ENCODE measurements around the gene AGAP1. TPM values are rescaled to one million over a fixed set of nuclear protein-coding genes. Genes with fewer than 3 reads are reported as not detected.

AGAP1 gene
- total and polyA plus RNA-seq, 2 donors (not counting 3 experiments of a cell fraction or from before 2014, with no cell fraction given): 10.2 to 20.9 TPM

DNA sequence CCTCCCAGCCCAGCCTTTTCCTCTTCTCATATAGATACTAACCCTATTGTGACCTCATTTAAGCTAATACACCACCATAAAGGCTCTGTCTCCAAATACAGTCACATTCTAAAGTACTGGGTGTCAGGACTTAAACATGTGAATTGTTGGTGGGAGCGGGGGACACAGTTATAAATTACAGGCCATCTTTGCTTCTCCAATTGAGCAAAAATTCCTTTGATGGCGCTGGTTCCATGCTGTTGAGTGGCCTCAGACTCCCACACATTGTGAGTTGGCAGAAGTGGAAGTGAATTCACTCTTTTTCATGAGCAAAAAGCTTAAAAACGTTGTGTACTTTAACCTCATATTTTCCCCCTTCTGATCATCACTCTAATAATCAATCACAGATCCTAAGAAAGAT lies 628.4 kb downstream of the AGAP1 start:
- intact Hi-C loops (cut with micrococcal nuclease) (no loop called here), dilution Hi-C loops (cut with MboI; ENCODE audit: extremely low pct_ligation_motif_present, low sequenced_read_pairs) (no loop called here)
- ChIA-PET POLR2A (no interaction called here), CTCF (no interaction called here)
- no peak overlapping the region for H3K27ac ChIP-seq (ENCODE audit: insufficient read depth, low read depth, low read length)
- FAIRE-seq (no peak), DNase-seq (ENCODE audit: low read depth, low spot score) (no peak)
- no peaks in the 10 kb centered on the region for H3K9me1 ChIP-seq (replicated peaks; ENCODE audit: control insufficient read depth, extremely low read depth, insufficient read depth, low read length)
- no peaks in the 10 kb centered on the region for H3K9me3 ChIP-seq (replicated peaks; ENCODE audit: control insufficient read depth, insufficient read depth, low read length)
- no peaks in the 10 kb centered on the region for H3K27me3 ChIP-seq (ENCODE audit: control insufficient read depth in 2 of 2, insufficient read depth in 2 of 2, low read length in 2 of 2)
- no peak overlapping the region for H2AFZ ChIP-seq (ENCODE audit: low read depth, low read length)
- no peak overlapping the region for H3K4me2 ChIP-seq (ENCODE audit: insufficient read depth, low read length)
- no peaks in the 10 kb centered on the region for H3K36me3 ChIP-seq (ENCODE audit: control insufficient read depth in 2 of 2, extremely low read depth in 1 of 2, insufficient read depth in 2 of 2, low read length in 2 of 2)
- no peaks in the 10 kb centered on the region for H3K79me2 ChIP-seq (ENCODE audit: control insufficient read depth, insufficient read depth, low read length)
- no peak for TF ChIP-seq FOS (IDR thresholded peaks at IDR 0.05; ENCODE audit: borderline replicate concordance, insufficient read depth, low read length)
- no peak for TF ChIP-seq POLR2A (IDR thresholded peaks at IDR 0.05; ENCODE audit: low read depth, low read length)
- TF ChIP-seq JUN (IDR thresholded peaks at IDR 0.05; ENCODE audit: borderline replicate concordance, insufficient read depth, insufficient read length, low read depth): no peak
- TF ChIP-seq GATA2 (IDR thresholded peaks at IDR 0.05; ENCODE audit: insufficient read depth, insufficient read length, low read depth, low read length): no peak
- no peak for TF ChIP-seq MYC (IDR thresholded peaks at IDR 0.05; ENCODE audit: low read depth, low read length)
- TF ChIP-seq EZH2 (IDR thresholded peaks at IDR 0.05; ENCODE audit: borderline replicate concordance, low read depth, low read length, severe bottlenecking): no peak
- TF ChIP-seq, protein P1, sequence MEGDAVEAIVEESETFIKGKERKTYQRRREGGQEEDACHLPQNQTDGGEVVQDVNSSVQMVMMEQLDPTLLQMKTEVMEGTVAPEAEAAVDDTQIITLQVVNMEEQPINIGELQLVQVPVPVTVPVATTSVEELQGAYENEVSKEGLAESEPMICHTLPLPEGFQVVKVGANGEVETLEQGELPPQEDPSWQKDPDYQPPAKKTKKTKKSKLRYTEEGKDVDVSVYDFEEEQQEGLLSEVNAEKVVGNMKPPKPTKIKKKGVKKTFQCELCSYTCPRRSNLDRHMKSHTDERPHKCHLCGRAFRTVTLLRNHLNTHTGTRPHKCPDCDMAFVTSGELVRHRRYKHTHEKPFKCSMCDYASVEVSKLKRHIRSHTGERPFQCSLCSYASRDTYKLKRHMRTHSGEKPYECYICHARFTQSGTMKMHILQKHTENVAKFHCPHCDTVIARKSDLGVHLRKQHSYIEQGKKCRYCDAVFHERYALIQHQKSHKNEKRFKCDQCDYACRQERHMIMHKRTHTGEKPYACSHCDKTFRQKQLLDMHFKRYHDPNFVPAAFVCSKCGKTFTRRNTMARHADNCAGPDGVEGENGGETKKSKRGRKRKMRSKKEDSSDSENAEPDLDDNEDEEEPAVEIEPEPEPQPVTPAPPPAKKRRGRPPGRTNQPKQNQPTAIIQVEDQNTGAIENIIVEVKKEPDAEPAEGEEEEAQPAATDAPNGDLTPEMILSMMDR (IDR thresholded peaks at IDR 0.05; ENCODE audit: extremely low read depth in 1 of 2, insufficient read depth in 1 of 2, low read depth in 1 of 2, low read length in 2 of 2): no peak
- no peak for TF ChIP-seq POLR2AphosphoS5 (IDR thresholded peaks at IDR 0.05; ENCODE audit: insufficient read depth, low read depth, low read length)
- TF ChIP-seq, protein P2, sequence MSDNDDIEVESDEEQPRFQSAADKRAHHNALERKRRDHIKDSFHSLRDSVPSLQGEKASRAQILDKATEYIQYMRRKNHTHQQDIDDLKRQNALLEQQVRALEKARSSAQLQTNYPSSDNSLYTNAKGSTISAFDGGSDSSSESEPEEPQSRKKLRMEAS (IDR thresholded peaks at IDR 0.05; ENCODE audit: insufficient read depth, insufficient read length): no peak
- no peaks in the 10 kb centered on the region for H3K4me1 ChIP-seq (ENCODE audit: control insufficient read depth, extremely low read depth, insufficient read depth, low read length)
- no peak overlapping the region for H3K9ac ChIP-seq (replicated peaks; ENCODE audit: extremely low read depth, insufficient read depth, low read length)
- no peaks in the 10 kb centered on the region for H4K20me1 ChIP-seq (replicated peaks; ENCODE audit: control insufficient read depth, extremely low read depth, insufficient read depth, low read length)
- no TSS peak for BruUV-seq (replicated peaks)
- no peak overlapping the region for H3K4me3 ChIP-seq (replicated peaks in 1 of 3; ENCODE audit: insufficient read depth in 1 of 3, low read depth in 1 of 3, low read length in 3 of 3)

All from endothelial cell of umbilical vein (primary cell).